Measurements from ENCODE around the gene FARP1. TPM values are rescaled to one million over a fixed set of nuclear protein-coding genes. Genes with fewer than 3 reads are reported as not detected.

FARP1 gene
- polyA plus RNA-seq, 1 of the 3 experiments (the other 2 are of a cell fraction), result 12.0 TPM

DNA sequence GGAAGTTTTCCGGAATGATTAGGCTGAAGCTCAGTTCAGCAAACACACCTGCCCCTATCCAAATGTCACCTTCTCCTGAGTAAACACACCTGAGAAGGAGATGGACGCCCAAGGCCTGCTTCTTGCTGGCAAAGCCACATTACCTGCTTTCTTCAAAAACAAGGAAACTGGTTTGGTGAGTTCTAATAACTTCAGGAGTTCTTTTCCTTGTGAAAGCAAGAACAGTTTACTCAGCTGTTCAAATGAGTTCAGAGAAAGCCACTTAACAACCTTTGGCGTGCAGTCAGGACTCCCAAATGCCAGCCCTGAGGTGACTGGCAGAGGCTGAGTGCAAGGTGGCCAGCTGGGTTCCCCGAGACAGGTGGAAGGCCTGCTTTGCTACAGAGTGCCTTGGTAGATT is 273.5 kb downstream of the FARP1 start:
- Histone ChIP-seq H3K4me3 (ENCODE audit: low read depth in 2 of 2, low read length in 1 of 2) (no peak overlapping the region), H3K36me3 (replicated peaks in 1 of 2; ENCODE audit: control insufficient read depth in 1 of 2, insufficient read depth in 2 of 2, low read length in 1 of 2) (peaks cover 26 to 37% of the 10 kb centered on the region in 2 experiments), H3K9me3 (no peaks in the 10 kb centered on the region), H3F3A (replicated peaks; ENCODE audit: insufficient read depth) (no peaks in the 10 kb centered on the region), H3K4me1 (ENCODE audit: control insufficient read depth in 1 of 2, insufficient read depth in 2 of 2, low read depth in 1 of 2, low read length in 1 of 2) (no peaks in the 10 kb centered on the region), H2AFZ (ENCODE audit: low read depth) (no peak overlapping the region), H3K9ac (no peak overlapping the region), H3K27me3 (ENCODE audit: insufficient read depth) (no peaks in the 10 kb centered on the region), H3K9me2 (no peaks in the 10 kb centered on the region), H4K20me1 (ENCODE audit: insufficient read depth) (no peaks in the 10 kb centered on the region), H3K27ac (ENCODE audit: low read depth in 2 of 2, low read length in 1 of 2) (no peak overlapping the region), H3K4me2 (no peak overlapping the region), H3K79me2 (ENCODE audit: insufficient read depth) (no peaks in the 10 kb centered on the region)
- TF ChIP-seq RAD21 (IDR thresholded peaks at IDR 0.05; ENCODE audit: low read length) (no peak), TEAD4 (IDR thresholded peaks at IDR 0.05; ENCODE audit: borderline replicate concordance, insufficient read depth) (no peak), FOSL2 (IDR thresholded peaks at IDR 0.05; ENCODE audit: borderline replicate concordance, low read depth) (no peak), TAF1 (IDR thresholded peaks at IDR 0.05; ENCODE audit: borderline replicate concordance, low read depth, low read length) (no peak), YY1 (IDR thresholded peaks at IDR 0.05; ENCODE audit: low read depth) (no peak), FOXM1 (IDR thresholded peaks at IDR 0.05; ENCODE audit: low read depth) (no peak), CHD2 (IDR thresholded peaks at IDR 0.05; ENCODE audit: low read length, partially characterized antibody) (no peak), RFX5 (IDR thresholded peaks at IDR 0.05; ENCODE audit: low read length) (no peak)
- TF ChIP-seq, protein P1, sequence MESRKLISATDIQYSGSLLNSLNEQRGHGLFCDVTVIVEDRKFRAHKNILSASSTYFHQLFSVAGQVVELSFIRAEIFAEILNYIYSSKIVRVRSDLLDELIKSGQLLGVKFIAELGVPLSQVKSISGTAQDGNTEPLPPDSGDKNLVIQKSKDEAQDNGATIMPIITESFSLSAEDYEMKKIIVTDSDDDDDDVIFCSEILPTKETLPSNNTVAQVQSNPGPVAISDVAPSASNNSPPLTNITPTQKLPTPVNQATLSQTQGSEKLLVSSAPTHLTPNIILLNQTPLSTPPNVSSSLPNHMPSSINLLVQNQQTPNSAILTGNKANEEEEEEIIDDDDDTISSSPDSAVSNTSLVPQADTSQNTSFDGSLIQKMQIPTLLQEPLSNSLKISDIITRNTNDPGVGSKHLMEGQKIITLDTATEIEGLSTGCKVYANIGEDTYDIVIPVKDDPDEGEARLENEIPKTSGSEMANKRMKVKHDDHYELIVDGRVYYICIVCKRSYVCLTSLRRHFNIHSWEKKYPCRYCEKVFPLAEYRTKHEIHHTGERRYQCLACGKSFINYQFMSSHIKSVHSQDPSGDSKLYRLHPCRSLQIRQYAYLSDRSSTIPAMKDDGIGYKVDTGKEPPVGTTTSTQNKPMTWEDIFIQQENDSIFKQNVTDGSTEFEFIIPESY (IDR thresholded peaks at IDR 0.05; ENCODE audit: borderline replicate concordance, low read depth), result no peak
- TF ChIP-seq, protein P2, sequence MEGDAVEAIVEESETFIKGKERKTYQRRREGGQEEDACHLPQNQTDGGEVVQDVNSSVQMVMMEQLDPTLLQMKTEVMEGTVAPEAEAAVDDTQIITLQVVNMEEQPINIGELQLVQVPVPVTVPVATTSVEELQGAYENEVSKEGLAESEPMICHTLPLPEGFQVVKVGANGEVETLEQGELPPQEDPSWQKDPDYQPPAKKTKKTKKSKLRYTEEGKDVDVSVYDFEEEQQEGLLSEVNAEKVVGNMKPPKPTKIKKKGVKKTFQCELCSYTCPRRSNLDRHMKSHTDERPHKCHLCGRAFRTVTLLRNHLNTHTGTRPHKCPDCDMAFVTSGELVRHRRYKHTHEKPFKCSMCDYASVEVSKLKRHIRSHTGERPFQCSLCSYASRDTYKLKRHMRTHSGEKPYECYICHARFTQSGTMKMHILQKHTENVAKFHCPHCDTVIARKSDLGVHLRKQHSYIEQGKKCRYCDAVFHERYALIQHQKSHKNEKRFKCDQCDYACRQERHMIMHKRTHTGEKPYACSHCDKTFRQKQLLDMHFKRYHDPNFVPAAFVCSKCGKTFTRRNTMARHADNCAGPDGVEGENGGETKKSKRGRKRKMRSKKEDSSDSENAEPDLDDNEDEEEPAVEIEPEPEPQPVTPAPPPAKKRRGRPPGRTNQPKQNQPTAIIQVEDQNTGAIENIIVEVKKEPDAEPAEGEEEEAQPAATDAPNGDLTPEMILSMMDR (IDR thresholded peaks at IDR 0.05), result no peak
- TF ChIP-seq, protein P3, sequence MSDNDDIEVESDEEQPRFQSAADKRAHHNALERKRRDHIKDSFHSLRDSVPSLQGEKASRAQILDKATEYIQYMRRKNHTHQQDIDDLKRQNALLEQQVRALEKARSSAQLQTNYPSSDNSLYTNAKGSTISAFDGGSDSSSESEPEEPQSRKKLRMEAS (IDR thresholded peaks at IDR 0.05; ENCODE audit: low read depth), result no peak
- TF ChIP-seq, protein P4, sequence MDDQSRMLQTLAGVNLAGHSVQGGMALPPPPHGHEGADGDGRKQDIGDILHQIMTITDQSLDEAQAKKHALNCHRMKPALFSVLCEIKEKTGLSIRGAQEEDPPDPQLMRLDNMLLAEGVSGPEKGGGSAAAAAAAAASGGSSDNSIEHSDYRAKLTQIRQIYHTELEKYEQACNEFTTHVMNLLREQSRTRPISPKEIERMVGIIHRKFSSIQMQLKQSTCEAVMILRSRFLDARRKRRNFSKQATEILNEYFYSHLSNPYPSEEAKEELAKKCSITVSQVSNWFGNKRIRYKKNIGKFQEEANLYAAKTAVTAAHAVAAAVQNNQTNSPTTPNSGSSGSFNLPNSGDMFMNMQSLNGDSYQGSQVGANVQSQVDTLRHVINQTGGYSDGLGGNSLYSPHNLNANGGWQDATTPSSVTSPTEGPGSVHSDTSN (IDR thresholded peaks at IDR 0.05), result no peak
- ChIA-PET CTCF (interaction anchor here (1.2 to 2.0 kb wide), 2 partner anchors 29 to 257 kb away, joined by 4 to 8 read pairs; no protein-coding TSS in a partner anchor), POLR2A (no interaction called here)
- WGBS (ENCODE audit: low lambda C conversion rate), result 94% methylated on average over 3 of the region's 4 CpGs
- no peak for DNase-seq
